NCI-H2171 treated with DMSO at 0.1 percent for 48 hours (cell line): Measurements from ENCODE around the gene NARF.
A peak's percentile ranks its signal among the peaks of the same experiment; 100 is the strongest.

Experiments used
- DNase-seq: peaks from one replicate; lab custom pipeline; 2025; lab: John Stamatoyannopoulos, UW

Gene NARF

DNA sequence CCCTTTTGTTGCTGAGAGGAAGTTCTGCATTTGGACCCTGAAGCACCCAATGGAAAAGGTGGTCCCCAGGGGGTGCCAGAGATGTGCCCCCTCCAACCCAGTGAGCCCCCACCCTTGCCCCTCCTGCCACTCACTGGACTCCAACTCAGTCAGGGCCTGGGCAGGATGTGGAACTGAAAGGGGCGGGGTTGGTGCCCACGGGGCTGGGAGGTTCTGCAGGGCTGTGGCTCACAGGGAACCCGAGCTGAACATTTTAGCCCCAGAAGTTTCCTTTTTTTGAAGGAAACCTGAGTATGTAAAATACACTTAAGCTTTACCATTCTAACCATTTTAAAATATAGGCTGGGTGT is 24.4 kb upstream of the NARF start:
- DNase-seq, result no peak

DNA sequence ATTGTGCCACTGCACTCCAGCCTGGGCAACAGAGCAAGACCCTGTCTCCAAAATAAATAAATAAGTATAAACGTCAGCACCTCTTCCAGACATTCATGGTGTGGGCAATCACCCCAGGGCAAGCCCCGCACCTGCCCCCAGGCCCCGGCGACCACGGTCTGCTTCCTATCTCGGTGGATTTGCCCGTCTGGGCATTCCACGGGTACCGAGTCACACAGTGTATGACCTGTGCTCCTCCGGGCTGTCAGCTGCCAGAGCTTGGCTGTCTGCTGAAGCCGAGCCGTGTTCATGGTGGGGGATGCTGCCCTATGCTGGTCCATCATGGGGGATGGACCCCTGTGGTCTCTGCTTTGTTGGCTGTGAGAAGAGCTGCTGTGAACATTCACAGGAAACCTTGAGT is 23.4 kb upstream of the NARF start:
- no peak for DNase-seq

DNA sequence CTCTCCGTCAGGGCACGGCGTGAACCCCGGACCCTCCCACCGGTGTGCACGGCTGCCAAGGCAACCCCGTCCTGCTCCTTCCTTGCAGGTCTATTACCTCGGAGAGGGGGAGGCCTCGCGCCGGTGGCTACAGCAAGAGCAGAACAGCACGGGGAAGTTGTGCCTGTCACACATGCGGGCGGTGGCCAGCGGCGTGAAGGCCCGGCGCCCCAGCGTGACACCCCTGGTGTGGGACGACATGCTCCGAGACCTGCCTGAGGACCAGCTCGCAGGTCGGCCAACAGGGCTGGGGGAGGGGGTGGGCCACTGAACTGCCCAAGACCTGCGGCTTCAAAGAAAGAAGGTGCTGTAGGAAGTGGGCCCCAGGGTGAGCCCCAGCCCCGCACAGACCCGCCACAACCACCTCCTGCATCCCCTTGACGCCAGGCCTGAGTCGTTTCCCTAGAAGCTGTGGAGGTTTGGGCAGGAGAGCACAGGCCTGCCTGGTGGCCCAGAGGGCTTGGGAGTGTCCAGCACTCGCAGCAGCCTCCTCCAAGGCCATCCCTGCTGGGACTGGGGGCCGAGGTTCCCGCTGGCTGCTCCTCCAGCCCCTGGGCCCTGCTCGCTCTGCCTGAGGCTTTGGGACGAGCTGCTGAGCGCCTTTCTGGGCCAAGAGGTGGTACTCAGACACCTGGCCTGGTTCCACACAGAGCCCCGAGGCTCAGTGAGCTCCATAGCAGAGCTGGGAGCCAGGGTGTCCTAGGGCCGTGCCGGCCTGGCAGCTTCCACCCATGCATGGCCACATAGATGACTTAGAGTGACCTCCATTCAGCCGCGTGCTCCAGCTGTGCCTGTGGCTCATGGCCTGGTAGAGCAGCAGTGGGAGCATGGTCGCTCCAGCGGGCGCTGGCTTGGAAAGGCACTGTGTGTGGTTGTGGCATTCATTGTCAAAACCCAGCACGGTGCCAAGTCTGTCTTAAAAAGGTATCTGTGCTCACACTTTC is 22.6 kb upstream of the NARF start:
- DNase-seq, result no peak

DNA sequence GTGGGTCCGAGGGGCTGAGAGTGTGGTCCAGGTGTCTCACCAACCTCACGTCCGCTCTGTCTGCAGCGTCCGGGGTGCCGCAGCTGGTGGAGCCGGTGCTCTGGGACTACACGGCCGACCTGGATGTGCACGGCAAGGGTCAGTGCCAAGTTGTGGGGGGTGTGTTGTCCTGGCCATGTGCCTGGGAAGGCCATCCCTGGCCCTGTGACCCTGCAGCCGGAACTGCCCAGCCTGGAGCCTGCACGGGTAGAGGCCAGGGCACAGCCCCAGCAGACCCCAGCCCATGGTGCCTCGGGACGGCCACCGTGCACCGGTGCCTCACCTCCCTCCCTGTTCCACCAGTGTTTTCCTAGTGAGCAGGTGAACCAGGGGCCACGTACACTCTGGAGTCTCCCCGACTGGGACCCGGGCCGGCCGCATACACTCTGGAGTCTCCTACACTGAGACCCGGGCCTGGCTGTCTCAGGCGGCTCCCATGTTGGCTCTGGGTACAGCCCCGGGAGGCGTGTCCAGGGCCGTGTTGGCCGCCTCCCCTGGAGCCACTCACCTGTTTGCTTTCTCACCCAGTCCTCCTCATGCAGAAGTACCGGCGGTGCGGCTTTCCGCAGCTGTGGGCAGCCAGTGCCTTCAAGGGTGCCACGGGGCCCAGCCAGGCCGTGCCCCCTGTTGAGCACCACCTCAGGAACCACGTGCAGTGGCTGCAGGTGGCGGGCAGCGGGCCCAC is 21.8 kb upstream of the NARF start:
- no peak for DNase-seq

DNA sequence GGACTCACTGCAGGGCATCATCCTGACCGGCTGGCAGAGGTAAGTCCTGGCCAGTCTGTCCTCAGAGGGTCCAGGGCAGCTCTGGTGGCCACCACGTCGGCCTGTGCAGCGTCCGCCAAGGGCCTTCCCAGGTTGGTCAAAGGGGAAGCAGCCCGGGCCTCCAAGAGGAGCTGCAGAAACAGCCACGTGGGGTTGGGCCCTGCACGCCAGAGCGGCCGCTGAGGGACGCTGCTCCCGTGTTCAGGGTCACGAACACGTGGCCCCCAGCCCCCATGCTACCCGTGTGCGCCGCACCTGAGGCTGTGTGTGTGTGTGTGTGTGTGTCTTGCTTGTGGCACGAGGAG is 21.2 kb upstream of the NARF start:
- no peak for DNase-seq

DNA sequence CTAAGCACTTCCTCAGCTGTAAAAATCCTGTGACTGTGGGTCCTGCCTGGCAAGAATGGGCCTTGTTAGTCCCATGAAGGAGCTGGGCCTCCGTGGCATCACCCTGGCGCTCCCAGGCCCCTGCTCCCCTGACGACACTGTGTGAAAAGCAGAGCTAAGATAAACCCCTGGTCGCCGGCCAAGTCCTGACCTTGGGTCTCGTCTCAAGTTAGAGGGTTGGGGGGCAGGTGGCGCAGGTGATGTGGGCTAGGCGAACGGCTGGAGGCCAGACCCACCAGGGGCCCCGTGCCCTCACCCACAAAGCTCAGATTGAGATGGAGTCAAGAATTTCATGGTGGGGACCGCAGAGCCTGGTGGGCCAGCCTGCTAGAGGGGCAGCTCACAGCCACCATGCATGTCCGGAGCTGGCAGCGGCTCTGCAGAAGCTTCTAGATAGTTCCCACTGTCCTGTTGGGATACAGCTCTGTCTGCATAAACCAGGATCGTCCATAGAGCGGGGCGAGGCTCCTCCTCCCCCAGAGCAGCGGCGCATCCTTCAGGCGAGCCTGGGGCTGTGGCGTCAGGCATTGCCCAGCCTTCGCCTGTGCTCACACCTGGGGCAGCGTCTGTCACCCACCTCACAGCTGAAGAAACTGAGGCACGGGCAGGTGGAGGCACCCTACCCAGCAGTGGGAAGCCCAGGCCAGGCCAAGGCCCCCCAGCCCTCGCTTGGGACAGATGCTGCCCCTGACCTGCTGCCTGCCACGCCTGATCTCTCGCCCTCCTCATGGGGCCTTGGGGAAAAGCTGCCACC is 19.9 kb upstream of the NARF start:
- no peak for DNase-seq

DNA sequence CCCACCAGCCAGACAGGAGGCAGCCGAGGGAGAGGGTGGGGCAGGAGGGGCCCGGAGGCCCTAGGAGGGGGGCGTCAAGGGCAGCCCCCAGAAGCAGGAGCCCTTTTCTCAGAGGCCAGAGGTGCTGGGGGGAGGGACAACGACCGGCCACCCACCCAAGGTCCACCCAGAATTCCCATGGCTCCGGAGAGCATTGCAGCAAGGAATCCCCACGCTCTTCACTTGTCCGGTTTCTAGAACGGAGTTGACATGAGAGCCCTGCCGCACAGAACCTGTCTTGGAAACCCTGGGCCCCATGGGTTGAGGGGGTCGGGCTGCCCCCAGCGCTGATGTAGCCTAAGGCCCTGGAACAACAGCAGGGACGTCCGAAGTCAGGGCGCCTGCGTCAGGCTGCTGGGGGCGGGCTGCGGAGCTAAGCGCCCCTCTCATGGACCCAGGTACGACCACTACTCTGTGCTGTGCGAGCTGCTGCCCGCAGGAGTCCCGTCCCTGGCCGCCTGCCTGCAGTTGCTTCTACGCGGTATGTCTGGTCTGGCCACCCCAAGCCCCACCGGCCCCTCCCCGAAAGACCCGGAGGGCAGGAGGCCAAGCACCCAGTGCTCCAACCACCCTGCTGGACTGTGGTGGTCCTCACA is 19.2 kb upstream of the NARF start:
- DNase-seq, result no peak

DNA sequence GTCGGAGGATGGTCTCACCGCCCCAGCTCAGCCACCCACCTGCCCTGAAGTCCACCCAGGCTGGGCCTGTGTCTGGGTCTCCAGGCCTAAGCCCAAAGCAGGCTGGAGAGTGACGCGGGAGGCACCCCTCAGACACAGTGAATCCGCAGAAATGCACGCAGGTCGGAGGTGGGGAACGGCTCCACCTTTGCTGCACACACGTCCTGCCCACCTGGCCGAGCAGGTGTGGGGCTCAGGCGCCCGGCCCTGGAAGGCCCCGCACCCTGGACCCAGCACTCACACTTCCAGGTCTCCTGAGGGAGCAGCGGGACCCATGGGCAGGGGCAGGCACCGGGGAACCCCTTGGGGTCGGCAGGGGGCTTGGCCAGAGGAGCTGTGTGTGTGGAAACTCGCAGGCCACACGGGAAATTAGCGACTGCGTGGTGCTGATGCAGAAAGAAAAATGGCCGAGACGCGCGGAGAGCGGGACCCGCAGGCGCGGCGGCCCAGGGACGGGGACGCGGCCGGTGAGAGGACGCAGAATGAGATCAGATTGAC is 18.6 kb upstream of the NARF start:
- no peak for DNase-seq

DNA sequence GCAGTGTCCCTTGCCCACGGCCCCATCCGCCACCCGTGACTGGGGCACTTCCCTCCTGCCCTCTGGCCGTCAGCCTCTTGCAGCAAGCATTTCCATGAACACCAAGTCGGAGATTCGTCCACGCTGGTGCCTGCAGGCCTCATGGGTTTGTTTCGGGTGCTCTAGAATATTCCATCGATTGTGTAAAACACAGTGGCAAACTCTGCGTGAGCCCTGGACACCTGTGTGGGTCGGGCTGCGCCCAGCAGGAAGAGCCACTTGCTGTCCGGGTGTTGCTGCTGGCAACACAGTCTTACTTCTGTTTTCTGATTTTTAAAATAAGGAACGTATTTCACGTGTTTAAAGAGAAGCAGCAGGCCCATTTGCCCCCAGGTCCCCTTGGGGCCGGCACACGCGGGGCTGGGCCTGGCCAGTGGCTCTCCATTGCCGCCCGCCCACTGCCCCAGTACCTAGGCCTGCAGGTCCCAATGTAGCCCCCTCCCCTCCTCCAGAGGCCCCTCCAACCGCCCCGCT is 18.0 kb upstream of the NARF start:
- DNase-seq, result no peak

DNA sequence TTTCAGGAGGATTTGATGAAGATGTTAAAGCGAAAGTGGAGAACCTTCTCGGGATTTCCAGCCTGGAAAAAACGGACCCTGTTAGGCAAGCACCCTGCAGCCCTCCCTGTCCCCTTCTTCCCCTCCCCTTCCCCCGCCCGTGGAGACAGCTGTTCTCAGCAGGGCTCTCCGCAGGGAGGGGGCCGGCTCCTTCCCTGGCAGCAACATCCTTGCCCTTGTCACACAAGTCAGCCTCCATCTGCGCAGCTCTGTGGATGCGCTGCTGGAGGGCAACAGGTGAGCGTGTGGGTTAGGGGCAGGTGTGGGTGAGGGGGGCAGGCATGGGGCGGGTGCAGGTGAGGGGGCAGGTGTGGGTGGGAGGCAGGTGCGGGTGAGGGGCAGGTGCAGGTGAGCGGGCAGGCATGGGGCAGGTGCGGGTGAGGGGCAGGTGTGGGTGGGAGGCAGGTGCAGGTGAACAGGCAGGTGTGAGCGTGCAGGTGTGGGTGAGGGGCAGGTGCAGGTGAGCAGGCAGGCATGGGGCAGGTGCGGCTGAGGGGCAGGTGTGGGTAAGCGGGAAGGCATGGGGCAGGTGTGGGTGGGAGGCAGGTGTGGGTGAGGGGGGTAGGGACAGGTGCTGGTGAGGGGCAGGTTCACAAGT is 17.4 kb upstream of the NARF start:
- DNase-seq, result peak; percentile 94

DNA sequence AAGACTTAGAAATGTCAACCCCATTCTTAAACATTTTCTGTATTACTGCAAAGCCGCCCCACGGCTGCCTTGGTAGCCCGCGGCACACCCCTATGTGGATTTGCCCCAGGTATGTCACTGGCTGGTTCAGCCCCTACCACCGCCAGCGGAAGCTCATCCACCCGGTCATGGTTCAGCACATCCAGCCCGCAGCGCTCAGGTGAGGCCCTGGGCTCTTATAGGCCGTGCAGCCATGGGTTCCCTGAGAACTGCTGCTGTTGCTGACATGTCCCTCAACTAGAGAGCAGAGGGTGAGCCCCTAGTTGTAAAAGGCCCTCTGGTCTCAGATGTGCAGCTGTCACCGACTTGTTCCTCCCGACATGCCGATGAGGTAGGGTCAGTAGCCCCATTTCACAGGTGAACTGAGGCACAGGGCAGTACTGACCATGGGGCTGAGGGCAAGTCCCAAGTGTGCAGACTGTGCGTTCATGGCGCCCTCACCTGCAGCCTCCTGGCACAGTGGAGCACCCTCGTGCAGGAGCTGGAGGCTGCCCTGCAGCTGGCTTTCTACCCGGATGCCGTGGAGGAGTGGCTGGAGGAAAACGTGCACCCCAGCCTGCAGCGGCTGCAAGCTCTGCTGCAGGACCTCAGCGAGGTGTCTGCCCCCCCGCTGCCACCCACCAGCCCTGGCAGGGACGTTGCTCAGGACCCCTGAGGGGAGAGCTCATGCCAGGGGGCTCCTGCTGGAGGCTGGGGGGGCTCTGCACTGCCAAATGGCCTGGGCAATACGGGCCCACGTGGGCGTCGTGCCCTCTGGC is 16.7 kb upstream of the NARF start:
- DNase-seq, result peak; percentile 63

DNA sequence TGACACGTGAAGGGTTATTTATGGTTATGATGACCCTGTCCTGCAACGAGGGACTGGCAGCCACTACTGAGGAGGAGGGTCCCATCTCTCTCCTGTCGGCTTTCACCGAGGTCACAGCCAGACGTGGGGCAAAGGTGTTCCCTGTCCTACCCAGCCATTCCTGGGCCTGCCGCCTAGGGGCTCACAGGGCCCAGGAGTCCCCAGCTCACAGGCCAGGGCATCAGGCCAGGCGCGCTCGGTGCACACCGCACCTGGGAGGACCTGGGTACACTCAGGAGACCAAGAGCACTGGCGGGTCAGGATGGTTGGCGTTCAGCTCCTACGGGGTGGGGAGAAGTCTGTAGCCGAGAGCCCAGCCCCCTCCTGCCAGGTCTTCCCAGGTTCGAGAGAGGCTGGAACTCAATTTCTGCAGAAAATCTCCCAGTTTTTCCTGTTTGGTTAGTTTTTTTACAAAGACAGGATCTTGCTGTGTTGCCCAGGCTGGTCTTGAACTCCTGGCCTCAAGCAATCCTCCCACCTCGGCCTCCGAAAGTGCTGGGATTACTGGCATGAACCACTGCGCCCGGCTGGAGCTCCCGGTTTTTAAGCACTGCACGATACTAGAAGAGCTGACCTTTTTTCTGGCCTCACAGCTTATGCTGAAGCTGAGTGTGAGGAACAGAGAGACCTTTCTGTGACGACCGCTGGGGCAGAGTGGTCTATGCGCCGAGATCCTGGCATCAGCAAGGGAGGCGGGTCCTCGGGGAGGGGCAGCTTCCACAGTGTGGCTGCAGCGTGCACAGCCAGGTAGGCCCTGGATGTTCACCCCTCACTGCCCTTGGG is 15.7 kb upstream of the NARF start:
- no peak for DNase-seq

DNA sequence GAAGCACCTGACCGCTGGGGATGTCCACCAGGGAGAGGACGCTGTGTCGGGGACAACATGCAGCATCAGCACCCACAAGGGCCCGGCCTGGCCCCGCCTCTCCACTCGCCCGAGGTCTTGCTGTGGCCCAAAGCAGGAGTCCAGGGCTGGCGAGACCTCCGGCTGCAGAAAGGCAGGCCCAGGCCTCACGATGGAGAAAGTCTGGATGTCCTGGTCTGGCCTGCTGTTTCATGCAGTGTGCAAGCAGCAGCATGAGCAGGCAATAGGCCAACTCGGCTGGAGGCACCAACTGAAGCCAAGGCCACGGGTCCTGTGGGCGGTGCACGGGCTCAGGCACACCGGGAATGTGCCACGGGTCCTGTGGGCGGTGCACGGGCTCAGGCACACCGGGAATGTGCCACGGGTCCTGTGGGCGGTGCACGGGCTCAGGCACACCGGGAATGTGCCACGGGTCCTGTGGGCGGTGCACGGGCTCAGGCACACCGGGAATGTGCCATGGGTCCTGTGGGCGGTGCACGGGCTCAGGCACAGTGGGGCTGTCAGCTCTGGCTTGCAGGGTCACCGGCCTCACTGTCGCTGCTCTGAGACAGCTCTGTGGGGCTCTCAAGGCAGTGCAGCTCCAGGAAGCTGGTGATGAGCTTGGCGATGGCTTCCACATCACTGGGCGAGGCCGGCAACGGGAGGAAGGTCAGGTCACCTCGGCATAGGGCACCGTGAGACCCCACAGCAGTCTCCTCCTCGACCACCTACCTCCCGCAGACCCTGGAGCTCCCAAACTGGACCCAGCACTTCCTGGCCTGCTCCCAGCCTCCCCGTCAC is 14.9 kb upstream of the NARF start:
- no peak for DNase-seq

DNA sequence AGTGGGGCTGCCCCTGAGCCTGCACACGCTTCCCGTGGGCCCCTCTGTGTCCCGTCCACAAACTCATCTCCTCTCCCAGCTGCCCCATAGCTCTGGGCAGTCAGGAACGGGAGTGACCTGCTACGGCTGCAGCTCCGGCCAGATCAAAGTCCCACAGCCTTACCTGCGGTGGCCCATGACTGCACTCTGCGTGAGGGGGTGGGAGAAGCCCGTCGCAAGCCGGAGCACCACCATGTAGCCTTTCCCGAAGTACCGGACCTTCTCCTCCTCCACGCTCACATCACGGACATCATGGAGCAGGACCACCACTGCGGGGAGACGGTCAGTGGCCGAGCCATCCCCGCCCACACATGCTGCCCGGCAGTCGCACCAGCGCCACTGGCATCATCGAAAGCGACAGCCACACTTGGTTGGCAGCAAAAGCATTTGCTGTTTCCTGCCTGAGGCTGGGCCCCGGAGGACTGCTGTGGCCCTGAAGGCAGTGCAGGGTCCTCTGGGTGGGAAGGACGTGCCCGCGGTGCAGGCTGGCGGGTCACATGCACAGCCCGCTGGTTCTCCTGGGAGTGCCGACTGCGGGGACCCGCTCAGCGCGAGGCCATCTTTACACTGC is 14.2 kb upstream of the NARF start:
- no peak for DNase-seq

DNA sequence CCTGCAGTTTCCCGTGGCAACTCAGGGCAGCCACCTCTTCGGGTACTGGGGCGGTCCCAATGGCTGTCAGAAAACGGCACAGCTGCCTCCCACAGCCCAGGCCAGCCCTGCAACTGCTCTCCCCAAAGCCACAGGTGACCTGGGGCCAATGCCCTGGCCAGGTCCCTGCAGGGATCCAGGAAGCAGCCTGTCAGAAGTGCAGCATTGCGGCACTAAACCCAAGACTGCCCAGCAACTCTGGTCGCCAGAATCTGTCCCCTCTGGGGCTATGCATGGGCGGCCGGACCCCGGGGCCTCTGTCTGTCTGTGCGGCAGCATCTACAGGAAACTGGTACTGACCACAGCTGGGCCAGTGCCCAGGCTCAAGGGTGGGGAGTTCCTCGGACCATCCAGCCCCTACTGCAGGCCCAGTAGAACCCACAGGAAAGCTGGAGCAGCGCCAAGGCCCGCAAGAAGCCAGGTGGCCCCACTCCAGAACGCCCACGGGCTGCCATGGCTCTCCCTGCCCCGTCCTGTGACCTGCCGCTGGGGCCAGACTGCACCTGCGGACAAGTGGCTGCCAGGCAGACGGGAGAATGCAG is 13.5 kb upstream of the NARF start:
- no peak for DNase-seq

DNA sequence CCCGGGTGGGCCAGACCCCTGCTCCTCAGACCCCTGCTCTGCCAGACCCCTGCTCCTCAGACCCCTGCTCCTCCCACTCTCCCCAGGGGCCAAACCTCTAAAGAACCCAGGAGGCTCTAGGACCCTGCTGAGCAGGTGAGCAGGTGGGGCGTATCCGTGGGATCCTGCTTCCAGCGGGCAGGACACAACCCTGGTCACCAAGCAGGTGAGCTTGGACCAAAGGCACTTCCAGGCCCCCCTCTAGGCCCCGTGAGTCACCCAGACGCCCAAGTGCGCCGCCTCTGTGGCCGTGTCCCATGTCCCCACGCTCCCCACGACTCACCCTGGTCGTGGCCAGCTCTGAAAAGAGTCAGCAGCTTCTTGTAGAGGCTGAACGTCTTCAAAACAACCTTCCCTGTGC is 13.0 kb upstream of the NARF start:
- DNase-seq, result no peak

DNA sequence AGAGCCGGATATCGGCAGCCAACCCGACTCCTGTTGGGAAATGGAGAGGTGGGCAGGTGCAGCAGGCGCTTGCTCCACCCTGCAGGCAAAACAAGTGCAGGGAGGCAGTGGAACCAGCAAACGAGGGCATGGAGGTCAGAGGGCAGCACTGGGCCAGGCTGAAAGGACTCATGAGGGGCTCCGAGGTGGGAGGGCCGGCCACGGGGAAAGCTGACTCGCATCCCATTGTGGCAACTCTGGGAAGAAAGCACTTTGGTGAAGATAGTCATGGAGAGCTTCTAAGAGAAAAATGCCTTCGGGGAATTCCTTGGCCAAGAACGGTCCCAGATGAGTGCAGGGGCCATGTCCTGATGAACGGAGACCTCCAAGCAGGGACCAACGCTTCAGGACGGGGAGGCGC is 12.4 kb upstream of the NARF start:
- no peak for DNase-seq

DNA sequence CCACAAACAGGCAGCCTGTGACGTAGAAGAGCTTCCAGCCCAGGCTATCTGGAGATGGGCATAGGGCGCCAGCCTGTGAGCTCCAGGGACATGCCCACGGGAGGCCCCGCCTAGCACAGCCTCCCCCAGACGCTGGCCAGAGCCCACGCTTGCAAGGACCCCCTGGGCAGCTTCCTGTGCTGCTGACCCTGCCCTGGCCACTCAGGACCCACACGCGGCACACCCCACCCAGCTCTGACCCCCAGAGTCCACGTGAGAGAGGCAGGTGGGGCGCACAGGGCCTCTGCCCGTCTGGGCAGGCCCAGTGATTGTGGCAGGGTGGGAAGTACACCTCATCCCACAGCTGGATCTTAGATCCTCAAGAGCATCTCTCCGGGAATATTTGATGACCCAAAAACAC is 11.9 kb upstream of the NARF start:
- no peak for DNase-seq
